Fibroblast of the conjunctiva (primary cell): ENCODE data around the gene POGK.
A peak's percentile ranks its signal among the peaks of the same experiment; 100 is the strongest.
"Not testable (repeated sequence)": the region's sequence is repeated elsewhere in the genome, so short reads cannot be mapped to it uniquely, and the experiment has no call there.

Experiments
- DNase-seq: peaks from one replicate; pipeline ENCODE4 v3.0.0-alpha.2; 2010; ENCODE audit warnings: low read depth

Gene POGK, protein sequence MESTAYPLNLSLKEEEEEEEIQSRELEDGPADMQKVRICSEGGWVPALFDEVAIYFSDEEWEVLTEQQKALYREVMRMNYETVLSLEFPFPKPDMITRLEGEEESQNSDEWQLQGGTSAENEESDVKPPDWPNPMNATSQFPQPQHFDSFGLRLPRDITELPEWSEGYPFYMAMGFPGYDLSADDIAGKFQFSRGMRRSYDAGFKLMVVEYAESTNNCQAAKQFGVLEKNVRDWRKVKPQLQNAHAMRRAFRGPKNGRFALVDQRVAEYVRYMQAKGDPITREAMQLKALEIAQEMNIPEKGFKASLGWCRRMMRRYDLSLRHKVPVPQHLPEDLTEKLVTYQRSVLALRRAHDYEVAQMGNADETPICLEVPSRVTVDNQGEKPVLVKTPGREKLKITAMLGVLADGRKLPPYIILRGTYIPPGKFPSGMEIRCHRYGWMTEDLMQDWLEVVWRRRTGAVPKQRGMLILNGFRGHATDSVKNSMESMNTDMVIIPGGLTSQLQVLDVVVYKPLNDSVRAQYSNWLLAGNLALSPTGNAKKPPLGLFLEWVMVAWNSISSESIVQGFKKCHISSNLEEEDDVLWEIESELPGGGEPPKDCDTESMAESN

DNA sequence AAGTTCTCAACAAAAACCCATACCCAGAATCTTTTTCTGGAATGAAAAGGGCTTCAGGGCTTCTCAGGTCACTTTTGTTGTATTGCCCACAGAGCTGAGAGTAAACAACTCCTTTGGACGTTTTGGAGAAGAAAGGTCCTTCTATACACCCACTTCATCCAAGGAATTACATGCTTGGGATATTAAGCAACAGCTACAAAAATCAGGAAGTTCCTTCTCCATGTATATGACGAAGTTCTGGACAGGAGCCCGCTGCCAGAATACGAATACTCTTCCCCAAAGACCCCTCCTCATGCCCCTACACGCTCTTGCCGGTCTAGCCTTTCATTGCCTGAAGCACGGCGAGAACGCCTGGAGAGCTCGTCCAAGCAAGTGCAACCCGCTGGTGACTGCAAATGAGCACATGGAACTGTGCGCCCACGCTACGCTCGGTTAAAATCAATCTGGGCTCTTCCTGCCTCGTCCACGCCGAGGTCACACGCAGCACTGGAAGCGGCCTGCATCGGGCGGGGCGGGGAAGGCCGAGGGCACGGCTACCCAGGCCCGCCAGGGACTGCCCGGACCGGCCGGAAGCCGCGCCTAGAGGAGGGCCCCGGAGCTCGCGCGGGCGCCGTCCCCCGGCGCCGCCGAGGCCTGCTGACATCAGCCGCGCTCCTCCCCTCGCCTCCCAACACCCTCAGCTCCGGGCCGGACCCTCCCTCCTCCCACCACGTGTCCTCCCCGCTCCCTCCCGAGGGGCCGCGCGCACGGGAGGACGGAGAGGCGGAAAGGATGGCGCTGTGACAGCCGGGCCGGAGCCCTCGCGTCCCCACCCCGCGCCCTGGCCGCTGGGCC lies at the start of gene POGK:
POGK (plus strand) TSS at position 710 of the 834 bp plus-strand sequence. CDS start 1,482 bp downstream, outside the sequence.
- peak; percentile 77 for DNase-seq

DNA sequence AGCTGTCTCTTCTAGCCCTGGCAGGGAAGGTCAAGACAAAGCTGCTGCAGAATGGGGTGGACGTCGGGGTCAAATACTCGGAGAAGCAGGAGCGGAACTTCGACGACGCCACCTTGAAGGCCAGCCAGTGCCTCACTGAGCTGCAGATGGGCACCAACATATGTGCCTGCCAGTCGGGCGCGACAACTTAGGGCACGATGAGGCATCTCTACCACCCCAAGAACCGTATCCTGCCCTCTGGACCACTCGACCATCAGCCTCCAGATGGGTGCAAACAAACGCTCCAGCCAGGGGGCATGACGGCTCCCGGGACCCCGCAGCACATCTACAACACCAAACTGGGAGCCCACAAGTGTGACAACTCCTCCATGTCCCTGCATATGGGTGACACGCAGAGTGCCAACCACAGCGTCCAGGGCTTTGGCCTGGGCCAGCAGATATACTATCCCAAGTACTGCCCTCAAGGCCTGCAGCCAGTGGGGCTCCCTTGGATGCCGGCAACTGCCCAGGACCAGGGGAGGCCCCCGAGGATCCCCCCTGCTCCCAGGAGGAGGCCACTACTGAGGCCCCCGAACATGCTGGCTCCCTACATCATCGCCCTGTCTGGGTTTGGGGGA lies 42.5 kb upstream of the POGK start:
- DNase-seq = no peak

DNA sequence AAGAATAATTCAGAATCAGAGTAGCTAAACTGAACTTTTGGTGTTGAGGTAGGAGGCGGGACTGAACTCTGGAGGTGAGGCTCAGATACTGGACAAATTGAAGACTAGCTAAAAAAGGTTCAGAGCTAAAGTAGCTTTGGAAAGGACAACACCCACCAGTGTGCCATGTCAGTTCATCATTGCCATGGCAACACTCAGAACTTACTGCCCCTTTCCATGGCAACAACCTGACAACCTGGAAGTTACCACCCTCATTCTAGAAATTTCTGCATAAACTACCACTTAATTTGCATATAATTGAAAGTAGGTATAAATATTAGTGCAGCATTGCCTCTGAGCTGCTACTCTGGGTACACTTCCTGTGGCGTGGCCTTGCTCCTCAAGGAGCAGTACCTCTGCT lies 30.3 kb upstream of the POGK start:
- no peak for DNase-seq

DNA sequence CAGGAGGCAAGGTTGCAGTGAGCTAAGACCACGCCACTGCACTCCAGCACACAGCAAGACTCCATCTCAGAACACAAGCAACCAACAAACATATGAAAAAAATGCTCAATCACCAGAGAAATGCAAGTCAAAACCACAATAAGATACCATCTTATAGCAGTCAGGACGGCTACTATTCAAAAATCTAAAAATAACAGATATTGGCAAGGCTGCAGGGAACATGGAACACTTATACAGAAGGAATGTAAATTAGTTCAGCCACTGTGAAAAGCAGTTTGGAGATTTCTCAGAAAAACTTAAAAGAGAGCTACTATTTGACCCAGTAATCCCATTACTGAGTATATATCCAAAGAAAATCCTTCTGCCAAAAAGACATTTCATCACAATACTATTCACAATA lies 27.6 kb upstream of the POGK start:
- no peak for DNase-seq

DNA sequence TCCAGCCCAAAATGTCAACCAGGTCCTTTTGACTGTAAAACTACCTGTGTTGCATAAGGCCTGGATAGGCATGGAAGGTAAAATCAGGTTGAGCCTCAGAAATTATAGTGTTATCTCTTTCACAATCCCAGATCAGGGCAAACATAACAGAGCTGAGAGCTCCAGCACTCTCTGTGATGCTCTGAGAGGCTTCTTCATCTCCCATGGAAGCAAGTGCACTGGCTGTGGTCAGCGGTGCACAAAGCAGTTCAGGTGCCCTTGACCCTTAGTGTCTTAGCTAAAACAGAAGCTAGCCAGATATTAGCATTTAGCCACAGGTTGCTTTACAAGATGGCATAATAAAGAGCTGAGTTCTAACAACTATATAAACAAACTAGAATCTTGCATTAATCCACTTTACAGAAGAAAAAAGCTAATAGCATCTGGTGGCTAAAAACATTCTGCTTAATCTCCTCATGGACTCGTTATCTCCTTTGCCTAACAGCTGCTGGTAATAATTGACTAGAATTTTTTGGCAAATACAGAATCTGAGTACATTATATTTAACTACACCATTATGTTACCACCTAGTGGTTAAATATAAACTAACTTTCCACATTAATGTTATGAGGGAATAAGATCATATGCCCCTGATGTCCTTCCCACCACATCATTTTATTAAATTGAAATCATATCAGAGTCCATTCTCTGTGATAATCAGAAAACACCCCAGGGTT lies 25.6 kb upstream of the POGK start:
- DNase-seq = no peak

DNA sequence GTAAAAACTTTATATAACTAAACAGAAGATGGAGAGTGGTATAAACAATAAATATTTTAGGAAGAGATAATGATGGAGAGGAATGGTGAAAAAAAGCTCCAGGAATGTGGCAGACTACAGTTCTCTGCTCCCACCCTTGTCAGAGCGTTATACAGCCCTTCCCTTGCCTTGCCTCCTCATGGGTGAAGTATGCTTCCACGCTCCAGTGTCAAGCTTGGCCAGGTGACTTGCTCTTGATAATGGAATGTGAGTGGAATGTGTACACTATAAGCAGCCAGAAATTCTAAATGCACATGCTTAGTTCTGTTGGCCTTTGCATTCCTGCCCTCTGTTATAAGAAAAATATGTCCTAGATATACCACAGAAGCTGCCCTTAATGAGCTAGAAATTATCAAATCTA lies 24.7 kb upstream of the POGK start:
- no peak for DNase-seq

DNA sequence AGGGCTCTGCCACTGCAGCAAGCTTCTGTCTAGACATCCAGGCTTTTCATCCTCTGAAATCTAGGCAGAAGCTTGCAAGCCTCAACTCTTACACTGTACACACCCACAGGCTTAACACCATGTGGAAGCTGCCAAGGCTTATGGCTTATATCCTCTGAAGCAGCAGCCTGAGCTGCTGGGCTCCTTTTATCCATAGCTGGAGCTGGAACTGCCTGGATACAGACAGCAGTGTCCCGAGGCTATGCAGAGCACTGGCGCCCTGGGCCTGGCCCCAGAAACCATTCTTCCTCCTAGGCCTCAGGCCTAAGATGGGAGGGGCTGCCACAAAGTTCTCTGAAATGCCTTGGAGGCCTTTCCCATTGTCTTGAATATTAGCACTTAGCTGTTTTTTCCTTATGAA lies 19.3 kb upstream of the POGK start:
- DNase-seq = no peak

DNA sequence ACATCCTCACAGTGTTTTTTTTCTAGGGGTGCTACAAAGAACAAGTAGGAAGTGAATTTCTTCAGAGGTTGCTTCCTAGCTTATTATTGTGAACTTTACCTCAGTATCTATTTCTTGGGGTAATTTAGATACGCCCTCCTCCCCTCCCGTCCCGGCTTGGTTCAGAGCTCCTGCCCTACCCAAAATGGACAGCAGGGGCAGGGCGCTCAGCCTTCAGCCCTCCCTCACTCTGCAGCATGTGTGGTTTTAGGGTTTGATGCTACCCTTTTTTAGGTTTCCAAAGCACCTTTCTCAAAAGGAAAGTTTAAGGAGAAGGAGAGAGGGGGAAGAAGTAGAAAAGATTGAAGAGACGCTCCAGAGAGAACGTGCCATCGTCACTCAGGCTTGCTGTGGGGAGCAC lies 16.9 kb upstream of the POGK start:
- no peak for DNase-seq

DNA sequence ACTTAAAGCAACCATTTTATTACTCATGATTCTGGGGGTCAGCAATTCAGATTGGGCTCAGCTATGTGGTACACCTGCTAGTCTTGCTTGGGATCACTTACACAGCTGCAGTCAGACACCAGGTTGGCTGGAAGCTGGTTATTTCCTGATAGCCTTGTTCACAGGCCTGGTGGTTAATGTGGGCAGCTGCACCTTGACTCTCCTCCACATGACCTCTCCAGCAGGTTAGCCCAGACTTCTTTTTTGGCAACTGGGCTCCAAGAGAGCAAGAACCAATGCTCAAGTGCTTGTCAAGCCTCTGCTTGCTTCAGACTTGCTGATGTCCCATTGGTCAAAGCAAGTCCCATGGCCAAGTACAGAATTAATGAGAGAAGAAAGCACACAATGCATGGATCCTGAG lies 11.8 kb upstream of the POGK start:
- no peak for DNase-seq

DNA sequence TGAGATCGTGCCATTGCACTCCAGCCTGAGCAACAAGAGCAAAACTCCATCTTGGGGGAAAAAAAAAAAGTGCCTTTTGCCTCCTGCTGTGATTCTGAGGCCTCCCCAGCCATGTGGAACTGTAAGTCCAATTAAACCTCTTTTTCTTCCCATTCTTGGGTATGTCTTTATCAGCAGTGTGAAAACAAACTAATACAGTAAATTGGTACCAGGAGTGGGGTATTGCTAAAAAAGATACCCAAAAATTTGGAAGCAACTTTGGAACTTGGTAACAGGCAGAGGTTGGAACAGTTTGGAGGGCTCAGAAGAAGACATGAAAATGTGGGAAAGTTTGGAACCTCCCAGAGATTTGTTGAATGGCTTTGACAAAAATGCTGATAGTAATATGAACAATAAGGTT lies 9.5 kb upstream of the POGK start:
- DNase-seq = not testable (repeated sequence)

DNA sequence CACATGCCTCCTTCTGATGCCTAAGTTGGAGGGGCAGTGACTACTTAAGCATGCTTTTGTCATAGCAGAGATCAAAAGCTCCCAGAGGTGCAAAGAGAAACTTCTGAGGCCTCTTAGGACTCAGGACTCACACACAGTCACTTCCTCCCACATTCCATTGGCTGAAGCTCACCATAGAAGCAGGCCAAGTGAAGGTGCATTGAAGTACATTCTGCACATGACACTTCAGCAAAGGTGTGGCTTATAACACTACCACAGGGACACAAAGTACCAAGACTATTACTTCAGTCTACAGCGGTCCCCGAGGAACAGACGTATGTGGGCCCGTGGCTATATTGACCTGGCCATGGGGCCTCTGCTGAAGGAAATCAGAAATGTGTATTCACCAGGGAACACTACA lies 2.5 kb upstream of the POGK start:
- no peak for DNase-seq

DNA sequence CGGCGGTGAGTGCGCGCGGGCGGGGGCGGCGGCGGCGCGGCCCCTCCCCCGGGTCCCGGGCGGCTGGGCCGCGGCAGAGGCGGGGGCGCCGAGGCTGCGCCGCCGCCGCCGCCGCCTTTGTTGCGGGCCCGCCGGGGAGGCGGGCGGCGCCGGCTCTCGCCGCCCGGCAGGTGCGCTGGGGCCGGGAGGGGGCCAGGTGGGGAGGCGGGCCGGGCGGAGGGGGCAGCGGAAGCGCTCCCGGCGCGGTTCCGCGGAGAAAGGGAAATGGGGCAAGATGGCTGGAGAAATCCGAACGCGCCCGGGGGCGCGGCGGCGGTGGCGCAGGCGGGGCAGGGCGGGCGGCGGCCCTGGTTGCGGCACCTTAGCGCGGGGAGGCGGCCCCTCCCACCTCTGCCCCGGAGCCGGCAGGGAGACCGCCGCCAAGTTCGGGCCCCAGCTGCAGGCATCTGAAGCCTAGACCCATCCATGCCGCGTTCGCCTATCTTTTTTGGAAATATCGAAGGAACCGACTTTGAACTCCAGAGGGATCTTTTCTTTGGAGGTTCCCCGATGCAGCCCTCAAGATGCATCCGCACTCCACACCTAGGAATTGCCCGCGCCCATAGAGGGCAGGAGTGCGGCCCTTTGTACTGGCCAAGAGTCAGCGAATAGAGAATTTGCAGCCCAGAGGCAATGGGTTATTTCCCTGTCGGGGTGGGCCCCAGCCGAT lies 479 bp downstream of the POGK start:
- no peak for DNase-seq

DNA sequence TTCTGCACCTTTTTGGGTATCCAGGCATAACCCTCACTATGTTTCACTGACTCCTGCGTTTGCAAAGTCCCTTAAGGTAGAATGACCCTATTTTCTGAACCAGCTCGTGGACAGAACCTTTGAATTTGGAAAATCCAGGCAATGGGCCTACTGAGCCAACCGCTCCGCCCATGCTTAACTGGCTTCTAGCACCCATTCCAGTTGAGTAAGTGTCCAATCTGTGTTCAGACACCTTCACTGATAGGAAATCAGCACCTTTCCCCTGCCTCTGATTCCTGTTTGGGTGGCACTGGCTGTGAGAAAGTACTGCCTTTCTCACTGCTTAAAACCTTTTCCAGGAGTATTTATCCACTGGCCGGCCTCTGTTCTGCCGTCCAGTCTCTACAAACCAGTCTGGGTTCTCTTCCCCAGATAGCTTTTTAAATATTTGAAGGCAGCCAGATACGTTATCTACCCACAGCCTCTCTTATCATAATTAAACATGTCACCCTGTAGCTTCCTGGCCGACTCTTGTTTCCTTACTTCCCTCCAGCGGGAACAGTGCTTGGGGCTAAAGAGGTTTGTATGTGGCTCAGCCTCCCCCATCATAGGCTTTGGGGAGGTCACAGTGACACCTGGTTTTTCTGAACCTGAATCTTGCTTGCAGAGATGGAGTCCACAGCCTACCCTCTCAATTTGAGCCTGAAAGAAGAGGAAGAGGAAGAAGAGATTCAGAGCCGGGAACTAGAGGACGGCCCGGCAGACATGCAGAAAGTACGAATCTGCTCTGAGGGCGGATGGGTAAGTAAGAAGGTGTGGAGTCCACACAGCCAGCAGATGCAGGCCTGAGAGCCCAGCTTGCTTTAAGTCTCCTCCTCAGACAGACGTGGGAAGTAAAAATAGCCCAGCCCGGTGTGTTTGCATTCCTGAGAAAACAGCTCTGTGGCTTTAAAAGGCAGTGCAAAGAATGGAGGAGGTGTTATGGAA lies 1.3 kb downstream of the POGK start:
- no peak for DNase-seq

DNA sequence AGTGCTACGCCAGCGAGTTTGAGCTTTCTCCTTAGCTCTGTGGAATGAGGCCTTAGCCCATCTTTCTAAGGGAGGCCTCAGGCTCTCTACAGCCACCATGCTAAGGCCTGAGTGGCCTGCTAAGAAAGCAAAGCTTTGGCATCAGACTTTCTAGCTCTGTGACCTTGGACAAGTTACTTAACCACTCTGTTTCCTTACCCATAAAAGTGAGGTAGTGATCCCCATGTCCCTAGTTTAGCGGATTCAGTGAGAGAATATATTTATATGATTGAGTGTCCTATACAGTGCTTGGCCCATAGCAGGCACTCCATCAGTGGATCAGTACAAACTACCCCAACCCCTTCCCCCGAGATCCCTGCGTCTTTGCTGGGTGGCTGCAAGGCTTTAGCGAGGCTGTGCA lies 4.0 kb downstream of the POGK start:
- DNase-seq = no peak

DNA sequence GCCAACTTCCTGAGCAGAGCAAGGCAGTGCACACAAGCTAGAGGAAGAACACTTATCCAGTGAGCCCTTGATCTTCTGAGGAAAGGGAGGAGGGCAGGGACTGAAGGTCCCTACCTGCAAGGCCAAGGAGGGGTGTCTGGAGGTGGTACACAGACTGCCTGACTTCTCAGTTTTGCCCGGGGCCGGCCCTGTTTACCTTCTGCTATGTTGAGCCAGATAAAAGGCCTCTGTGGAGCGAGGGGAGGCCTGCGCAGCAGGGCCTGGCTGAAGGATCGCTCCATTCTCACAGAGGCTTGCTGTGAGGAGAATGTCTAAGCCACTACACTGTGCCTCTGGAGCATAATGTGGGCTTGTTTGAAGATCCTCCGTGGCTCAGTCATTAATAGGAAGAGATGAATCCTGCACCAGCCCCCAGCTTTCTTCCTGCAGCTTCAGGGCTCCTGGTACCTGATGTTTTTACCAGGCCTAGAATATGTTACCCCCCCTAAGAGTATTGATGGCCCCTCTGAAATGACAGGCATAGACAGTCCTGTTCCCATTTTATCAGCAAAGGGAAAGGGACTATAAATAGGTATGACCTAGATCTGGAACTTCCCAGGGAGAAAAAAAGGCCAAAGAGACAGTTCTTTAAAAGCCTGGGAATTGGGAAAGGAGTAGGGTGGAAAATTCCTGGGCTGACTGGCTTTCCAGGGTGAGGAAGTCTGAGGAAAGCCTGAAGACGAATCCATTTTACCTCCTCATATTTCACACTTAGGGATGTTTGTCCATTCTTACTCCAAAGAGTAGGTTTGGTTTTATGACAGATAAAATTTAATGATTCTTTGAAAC lies 4.7 kb downstream of the POGK start:
- DNase-seq = no peak

DNA sequence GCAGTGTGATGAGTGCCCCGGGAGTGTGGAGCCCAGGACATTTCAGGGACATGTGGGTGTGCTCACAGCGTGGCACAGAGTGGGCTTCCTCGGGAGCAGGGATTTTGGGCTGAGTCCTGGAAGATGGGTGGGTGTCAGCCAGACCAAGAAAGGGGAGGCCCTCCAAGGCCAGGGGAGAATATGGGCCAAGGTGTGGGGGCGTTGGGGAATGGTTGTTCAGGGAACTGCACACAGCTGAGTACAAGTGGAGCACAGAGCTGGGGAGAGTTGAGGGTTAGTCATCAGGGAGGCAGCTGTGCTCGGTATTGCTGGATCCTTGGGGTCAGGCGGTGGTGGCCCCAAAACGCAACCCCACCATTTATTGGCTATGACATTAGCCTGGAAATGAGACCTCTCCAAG lies 5.5 kb downstream of the POGK start:
- no peak for DNase-seq

DNA sequence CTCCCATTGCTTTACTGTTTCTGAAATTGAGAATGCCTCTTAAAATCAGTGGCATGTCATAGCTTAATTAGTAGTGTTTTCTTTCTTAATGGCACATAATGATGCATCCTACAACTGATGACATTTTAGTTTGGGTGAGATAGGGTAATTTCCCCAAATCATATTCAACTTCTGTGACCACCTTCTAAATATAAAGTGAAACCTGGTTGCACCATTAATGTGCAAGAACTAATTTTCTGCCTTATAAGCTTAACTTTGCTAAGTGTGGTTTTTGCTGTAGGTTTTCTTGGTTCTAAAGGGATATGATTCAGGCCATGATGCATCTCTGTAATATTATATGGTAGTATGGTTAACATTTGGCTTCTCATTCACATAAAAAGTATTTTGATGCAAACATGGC lies 8.9 kb downstream of the POGK start:
- no peak for DNase-seq

DNA sequence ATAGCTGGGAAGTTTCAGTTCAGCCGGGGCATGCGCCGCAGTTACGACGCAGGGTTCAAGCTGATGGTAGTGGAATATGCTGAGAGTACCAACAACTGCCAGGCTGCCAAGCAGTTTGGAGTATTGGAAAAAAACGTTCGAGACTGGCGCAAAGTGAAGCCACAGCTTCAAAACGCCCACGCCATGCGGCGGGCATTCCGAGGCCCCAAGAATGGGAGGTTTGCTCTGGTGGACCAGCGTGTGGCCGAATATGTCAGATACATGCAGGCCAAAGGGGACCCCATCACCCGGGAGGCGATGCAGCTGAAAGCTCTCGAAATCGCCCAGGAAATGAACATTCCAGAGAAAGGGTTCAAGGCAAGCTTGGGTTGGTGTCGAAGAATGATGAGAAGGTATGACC lies 9.9 kb downstream of the POGK start:
- no peak for DNase-seq

DNA sequence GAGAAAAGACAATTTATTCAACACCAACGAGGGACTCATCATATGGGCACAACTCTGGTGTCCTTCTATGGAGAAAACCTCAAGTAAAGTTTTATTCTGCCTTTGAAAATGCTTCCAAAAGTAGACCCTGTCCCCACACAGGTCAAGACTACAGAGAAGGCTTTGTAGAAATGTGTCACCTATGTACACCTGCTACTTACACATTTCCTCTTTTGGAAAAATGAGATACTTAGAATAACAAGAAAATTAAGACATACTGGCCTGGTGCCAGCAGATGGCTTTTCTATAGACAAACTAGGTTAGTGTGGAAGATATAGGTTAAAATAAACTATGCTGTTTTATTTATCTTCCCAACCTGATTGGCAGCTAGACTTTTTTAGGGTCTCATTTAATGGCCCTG lies 13.6 kb downstream of the POGK start:
- no peak for DNase-seq
